GM19452 (cell line): Measurements from ENCODE around the gene BTBD1.
A peak's percentile ranks its signal among the peaks of the same experiment; 100 is the strongest.
"Not testable (repeated sequence)": the region's sequence is repeated elsewhere in the genome, so short reads cannot be mapped to it uniquely, and the experiment has no call there.

ENCODE experiments used
- ATAC-seq: cut with Tn5 transposase; IDR thresholded peaks from one replicate; pipeline ENCODE4 v1.9.1; 2021; ENCODE audit not compliant: unreplicated experiment

BTBD1 gene

DNA sequence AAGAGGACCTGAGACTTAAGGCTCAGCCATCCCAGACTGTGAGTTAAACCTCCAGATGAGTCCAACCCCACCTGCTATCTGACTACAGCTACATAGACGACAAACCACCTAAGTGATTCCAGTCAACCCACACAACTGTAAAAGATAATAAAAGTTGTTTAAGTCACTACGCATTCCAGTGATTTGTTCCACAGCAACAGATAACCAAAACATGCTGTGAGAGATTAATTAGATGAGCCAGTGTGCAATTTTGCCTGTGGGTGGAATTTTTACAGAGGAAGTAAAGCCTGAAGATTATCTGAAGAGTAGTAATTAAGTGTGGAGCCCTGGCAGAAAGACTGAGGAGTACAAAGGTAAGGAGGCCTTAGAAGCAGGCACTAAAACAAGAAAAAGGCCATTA, 5.4 kb downstream of the BTBD1 start:
- ATAC-seq: no peak

DNA sequence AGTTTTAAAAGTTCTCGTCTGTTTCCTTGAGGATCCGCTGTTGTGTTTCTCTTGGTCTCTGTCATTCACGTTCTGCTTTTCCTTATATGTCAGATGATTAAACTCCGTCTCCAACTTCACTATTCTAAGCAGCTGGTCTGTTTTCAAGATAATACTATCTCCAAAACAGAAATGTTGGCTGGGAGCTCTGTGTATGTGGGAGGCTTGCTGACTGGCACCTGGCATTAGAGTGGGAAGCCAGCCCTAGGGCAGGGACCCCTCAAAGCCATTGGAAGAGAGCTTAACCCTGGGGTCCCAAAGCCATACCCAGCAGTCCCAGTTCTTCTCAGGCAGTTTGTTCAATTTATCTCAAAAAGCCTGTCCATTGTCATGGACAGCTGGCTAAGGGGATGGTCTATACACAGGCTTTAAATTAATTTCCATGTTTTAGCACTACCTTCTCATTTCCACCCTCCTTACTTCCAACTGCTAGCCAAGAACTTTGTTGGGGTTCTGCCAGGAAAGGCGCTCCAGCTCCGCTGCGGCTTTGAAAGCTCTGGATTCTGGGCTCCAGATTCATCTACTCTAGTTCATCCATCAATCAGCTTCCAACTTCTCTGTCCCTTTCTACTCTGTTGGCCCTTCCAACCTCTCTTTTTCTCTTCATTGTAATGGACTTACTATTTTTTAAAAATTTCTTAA, 9.2 kb downstream of the BTBD1 start:
- ATAC-seq: no peak

DNA sequence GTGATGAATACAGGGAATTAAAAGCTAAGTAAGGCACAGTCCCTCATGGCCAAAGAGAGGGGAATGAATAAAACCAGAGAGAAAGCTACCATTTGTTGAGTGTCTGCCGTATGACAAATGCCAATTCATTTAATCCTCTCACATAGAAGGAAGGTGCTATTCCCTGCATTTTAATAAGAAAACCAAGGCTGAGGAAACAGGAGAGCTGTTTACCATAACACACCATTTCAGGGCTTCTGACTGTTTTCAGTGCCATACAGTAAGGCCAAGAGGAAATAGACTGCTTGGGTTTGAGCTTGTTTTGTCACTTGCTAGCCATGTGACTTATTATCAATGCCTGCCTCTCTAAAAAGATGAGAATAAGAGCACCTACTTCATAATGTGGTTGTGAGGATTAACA, 10.1 kb downstream of the BTBD1 start:
- no peak for ATAC-seq

GRCh38 chr15:83053151-83053550, 13.9 kb downstream of the BTBD1 start:
- no peak for ATAC-seq

- ATAC-seq: no peak
Measured at GRCh38 chr15:83046558-83047127, 20.4 kb downstream of the BTBD1 start.

DNA sequence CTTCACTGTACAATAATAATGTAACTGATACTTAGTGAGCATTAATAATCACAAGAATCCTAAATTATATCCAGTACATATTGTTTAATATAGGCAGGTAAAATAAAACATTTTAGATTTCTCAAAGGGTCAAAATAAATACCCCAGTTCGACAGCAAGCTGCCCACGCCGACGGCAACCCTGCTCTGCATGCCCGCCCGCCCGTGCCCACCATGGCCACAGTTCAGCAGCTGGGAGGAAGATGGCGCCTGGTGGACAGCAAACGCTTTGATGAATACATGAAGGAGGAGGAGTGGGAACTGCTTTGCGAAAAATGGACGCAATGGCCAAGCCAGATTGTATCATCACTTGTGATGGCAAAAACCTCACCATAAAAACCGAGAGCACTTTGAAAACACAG, 22.9 kb downstream of the BTBD1 start:
- no peak for ATAC-seq

DNA sequence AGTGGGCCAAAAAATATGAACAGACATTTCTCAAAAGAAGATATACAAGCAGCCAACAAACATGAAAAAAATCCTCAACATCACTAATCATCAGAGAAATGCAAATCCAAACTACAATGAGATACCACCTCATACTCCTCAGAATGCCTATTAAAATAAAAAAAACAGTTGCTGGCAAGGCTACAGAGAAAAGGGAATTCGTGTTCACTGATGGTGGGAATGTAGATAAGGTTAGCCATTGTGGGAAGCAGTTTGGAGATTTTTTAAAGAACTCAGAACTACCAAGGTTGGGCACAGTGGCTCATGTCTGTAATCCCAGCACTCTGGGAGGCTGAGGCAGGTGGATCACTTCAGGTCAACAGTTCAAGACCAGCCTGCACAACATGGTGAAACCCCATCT, 27.8 kb downstream of the BTBD1 start:
- no peak for ATAC-seq

DNA sequence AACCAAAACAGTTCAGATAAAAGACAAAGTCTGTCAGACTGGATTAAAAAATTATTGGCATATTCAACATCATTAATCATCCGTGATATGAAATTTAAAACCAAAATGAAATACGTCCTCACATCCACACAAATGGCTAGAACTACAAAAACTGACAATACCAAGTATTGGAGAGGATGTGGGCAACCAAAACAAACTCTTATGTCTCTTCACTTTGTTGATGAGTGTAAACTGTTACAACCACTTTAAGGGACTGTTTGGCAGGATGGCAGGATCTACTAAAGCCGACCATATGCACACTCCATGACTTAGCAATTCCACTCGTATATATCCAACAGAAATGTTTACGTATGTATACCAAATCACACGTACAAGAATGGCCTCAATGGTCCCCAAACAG, 30.8 kb downstream of the BTBD1 start:
- no peak for ATAC-seq

- ATAC-seq: not testable (repeated sequence)
Measured at GRCh38 chr15:83031234-83031633, 35.8 kb downstream of the BTBD1 start.

- ATAC-seq: no peak
Measured at GRCh38 chr15:83030021-83030420, 37.0 kb downstream of the BTBD1 start.

DNA sequence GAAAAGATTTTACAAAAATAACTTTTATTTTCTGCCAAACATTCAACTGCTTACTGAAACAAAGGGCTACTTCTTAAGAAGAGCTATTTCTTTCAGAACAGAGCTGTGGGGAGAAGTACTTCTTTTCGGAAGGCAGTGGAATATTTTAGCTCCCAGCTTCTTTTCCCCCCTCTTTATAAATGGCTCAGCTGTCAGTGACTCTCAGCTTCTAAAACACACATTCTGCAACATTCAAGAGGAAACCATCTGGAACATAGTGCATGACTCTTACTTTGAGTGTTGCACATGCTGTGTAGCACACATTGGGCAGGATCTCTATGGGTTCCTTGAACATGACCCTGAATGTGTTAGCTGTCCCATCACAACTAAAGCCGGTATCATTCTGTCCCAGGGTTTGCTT, 48.6 kb downstream of the BTBD1 start:
- no peak for ATAC-seq

DNA sequence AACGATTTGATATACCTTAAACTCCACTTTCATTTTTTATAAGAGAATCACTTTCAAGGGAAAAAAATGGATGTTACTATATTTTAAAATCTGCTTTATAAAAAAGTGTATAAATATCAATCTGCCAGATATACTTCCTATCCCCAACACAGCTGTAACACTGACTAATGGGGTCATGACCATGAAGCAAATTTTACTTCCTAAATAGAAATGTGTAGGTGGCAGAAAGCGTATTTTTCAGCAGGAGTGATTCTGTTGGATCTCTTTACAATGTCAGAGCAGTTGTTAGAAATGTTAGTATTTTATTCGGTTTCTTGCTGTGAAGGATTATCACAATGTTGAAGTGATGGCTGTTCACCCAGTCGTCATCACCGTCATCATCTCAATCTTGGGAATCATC, 50.1 kb downstream of the BTBD1 start:
- no peak for ATAC-seq

GRCh38 chr15:83015361-83015760, 51.7 kb downstream of the BTBD1 start:
- ATAC-seq: no peak

DNA sequence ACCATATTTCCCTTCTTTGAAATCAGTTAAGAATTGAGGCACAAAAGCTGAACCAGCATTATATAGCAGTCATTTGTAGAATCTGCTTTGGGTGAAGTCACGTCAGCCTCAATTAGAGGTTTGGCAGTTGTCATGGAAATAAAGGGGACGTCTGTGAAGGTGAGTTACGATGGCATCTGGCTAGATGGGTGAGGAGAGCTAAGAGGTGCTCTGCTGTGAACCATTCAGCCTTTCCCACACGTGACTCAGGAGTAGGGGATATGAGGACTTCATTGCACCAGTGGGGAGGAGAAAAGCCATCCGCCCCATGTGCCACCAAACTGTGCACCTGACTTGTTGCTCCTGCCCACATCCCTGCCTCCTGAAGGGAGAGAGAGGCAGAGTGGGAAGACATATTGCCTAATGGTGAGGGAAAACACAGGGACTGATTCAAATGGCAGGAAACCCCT, 52.8 kb downstream of the BTBD1 start:
- no peak for ATAC-seq

- no peak for ATAC-seq
Measured at GRCh38 chr15:83012636-83013035, 54.4 kb downstream of the BTBD1 start.

- no peak for ATAC-seq
Measured at GRCh38 chr15:83012076-83012426, 55.0 kb downstream of the BTBD1 start.

GRCh38 chr15:83011271-83012075, 55.6 kb downstream of the BTBD1 start, which contains the start of gene C15orf40:
Gene C15orf40 (minus strand): TSS chr15:83011639. CDS start chr15:83011607, 32 bp downstream.
- peak; percentile 86 for ATAC-seq

GRCh38 chr15:83010709-83011270, 56.3 kb downstream of the BTBD1 start:
- peak; percentile 60 for ATAC-seq

GRCh38 chr15:83000672-83001031, 66.4 kb downstream of the BTBD1 start:
- not testable (repeated sequence) for ATAC-seq

DNA sequence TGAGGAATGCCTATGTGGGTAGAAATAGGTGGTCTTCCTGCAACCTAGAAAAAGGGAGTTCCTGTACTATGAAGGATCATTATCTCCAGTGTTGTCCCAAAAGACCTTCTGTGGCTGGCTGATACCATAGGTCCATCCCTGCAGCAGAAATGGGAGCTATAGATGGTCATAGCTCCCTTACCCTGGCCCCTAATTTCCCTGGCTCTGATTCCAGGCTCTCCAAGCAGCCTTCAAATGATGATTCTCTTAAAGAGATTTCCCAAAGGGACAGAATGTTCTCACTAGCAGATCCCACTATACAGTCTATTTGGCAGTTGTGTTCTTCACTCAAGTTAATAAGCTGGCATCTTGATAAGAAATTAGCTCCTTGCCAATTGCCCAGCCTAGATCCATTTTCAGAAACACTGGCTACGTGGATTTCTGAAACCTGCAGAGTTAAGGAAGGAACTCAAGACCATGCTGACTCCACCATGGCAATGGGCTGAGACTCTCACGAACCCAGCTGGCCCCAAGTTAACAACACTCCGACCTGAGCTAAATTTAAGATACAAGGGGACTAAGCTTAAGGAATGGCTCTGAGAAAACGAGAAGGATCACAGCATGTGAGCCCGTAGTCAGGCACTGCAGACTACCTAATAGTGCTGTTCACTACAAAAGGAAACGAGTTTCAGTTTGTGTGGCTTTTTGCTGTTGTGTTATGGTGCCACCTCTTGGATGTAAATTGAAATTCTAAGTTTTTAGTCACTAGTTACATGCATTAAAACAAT, 67.0 kb downstream of the BTBD1 start:
- ATAC-seq: peak; percentile 75

GRCh38 chr15:82999426-82999825, 67.6 kb downstream of the BTBD1 start:
- ATAC-seq: no peak
